HEK293T (cell line): ENCODE results near the gene TRIM67.

ENCODE experiments used
- ARNT ChIP-seq: fragments of 450-650 bp; IDR thresholded peaks from 2 replicates; pipeline ENCODE4 v1.6.1; 2017; ENCODE audit warnings: mild to moderate bottlenecking
- BHLHE40 ChIP-seq: fragments of 450-650 bp; IDR thresholded peaks from 2 replicates; pipeline ENCODE4 v1.6.1; 2016; ENCODE audit warnings: mild to moderate bottlenecking, moderate library complexity, borderline replicate concordance
- ELF4 ChIP-seq: fragments of 450-650 bp; IDR thresholded peaks from 2 replicates; pipeline ENCODE4 v1.6.1; 2017; ENCODE audit warnings: antibody characterized with exemption
- FOXA1 ChIP-seq: fragments of 450-650 bp; IDR thresholded peaks from 2 replicates; pipeline ENCODE4 v1.6.1; 2016; ENCODE audit warnings: mild to moderate bottlenecking
- FOXK2 ChIP-seq: fragments of 450-650 bp; IDR thresholded peaks from 2 replicates; pipeline ENCODE4 v1.6.1; 2016; ENCODE audit warnings: mild to moderate bottlenecking
- FOXM1 ChIP-seq: fragments of 450-650 bp; IDR thresholded peaks from 2 replicates; pipeline ENCODE4 v1.6.1; 2017; ENCODE audit warnings: mild to moderate bottlenecking, borderline replicate concordance
- HDGF ChIP-seq: fragments of 450-650 bp; IDR thresholded peaks from 2 replicates; pipeline ENCODE4 v1.6.1; 2017; ENCODE audit warnings: antibody characterized with exemption, borderline replicate concordance
- L3MBTL2 ChIP-seq: fragments of 450-650 bp; conservative IDR thresholded peaks from 2 replicates; pipeline ENCODE4 v1.6.1; 2016; ENCODE audit warnings: mild to moderate bottlenecking
- NFRKB ChIP-seq: fragments of 450-650 bp; IDR thresholded peaks from 2 replicates; pipeline ENCODE4 v1.6.1; 2016; ENCODE audit warnings: mild to moderate bottlenecking, moderate library complexity
- SP1 ChIP-seq: fragments of 450-650 bp; IDR thresholded peaks from 2 replicates; pipeline ENCODE4 v1.6.1; 2017
- SUZ12 ChIP-seq: fragments of 450-650 bp; IDR thresholded peaks from 2 replicates; pipeline ENCODE4 v1.6.1; 2016; ENCODE audit warnings: mild to moderate bottlenecking
- TARDBP ChIP-seq: fragments of 450-650 bp; IDR thresholded peaks from 2 replicates; pipeline ENCODE4 v1.6.1; 2016
- ZNF384 ChIP-seq: fragments of 450-650 bp; IDR thresholded peaks from 2 replicates; pipeline ENCODE4 v1.6.1; 2016
- TF ChIP-seq, protein P1 (sequence below): fragments of 450-650 bp; IDR thresholded peaks from 2 replicates; pipeline ENCODE4 v1.6.1; 2016

DNA sequence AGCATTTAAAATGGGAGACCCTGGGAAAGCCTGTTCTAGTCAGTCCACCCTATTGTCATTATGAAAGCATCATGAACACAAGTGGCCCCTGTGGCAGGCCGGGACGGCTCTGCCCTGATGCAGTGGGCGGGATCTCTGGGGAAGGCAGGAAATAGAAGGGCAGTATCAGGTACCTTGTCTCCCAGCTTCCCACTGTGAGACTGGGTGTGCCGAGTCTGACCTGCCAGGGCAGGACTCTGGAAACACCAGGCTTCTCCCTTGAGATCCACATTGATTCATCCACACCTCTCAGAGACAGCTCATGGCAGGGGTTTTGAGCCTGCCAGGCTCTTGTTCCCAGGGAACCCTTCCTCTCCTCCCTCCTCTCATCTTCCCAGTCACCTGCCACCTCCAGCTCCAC lies 54.6 kb downstream of the TRIM67 start:
- TF ChIP-seq SP1 (no peak), FOXK2 (no peak), ARNT (no peak), HDGF (no peak), BHLHE40 (no peak), SUZ12 (no peak), L3MBTL2 (no peak), ELF4 (no peak), FOXM1 (no peak), NFRKB (no peak), TARDBP (no peak), FOXA1 (no peak), ZNF384 (no peak)
- TF ChIP-seq, protein P1, sequence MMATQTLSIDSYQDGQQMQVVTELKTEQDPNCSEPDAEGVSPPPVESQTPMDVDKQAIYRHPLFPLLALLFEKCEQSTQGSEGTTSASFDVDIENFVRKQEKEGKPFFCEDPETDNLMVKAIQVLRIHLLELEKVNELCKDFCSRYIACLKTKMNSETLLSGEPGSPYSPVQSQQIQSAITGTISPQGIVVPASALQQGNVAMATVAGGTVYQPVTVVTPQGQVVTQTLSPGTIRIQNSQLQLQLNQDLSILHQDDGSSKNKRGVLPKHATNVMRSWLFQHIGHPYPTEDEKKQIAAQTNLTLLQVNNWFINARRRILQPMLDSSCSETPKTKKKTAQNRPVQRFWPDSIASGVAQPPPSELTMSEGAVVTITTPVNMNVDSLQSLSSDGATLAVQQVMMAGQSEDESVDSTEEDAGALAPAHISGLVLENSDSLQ, result no peak
